ENCODE measurements around the gene AQR.

The AQR gene

GRCh38 chr15:34879107-34879506, 90.4 kb downstream of the AQR start:
- no peak for DNase-seq (ENCODE audit: low read depth in 2 of 2)

DNA sequence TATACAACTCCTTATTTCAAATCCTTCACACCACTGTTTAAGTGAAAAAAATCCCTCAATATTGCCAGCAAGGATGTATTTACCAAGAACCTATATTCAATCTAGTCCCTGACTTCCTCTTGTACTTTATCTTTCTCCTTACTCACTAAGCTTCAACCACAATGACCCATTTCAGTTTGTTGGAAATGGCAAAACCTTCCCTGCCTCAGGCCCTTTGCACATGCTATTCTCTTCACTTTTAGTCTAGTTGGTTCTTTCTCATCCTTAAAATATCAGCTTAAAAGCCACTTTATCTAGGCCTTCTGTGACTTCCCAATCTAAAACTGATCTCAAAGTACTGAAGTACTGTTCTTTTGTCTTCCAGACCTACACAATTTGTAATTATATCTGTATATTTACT, 92.9 kb downstream of the AQR start:
- no peak for DNase-seq (ENCODE audit: low read depth in 2 of 2)

GRCh38 chr15:34869110-34869509, 100.4 kb downstream of the AQR start:
- DNase-seq (ENCODE audit: low read depth in 2 of 2), result no peak

DNA sequence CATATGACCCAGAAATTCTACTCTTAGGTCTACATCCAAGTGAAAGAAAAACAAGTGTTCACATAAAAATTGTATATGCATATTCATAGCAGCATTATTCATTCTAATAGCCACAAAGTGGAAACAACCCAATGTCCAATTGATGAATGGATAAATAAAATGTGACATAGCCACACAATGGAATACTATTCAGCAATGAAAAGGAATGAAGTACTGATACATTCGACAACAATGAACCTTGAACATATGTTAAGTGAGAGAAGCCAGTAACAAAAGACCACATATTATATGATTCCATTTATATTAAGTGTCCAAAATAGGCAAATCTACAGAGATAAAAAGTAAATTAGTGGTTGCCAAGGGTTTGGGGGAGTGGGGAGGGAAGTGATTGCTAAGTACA, 104.0 kb downstream of the AQR start:
- DNase-seq (ENCODE audit: low read depth in 2 of 2), result no peak

GRCh38 chr15:34861214-34861613, 108.3 kb downstream of the AQR start:
- DNase-seq (ENCODE audit: low read depth in 2 of 2), result no peak

GRCh38 chr15:34855893-34856292, 113.6 kb downstream of the AQR start:
- no peak for DNase-seq (ENCODE audit: low read depth in 2 of 2)

DNA sequence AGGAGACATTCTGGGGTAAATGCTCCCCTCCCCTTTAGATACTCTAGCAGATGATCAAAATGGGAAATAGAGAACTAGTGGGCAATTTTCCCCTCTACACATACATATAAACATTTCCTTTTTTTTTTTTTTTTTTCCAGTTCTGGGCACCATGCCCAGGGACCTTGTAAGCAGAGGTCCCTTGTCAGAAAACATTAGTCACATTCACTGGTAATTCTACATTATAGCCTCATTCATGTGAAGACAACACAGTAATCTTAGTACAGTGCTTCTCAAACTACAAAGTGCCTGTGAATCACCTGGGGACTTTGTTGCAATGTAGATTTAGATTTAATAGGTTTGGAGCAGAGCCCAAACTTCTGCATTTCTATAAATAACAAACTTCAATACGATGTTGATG, 114.1 kb downstream of the AQR start:
- no peak for DNase-seq (ENCODE audit: low read depth in 2 of 2)

DNA sequence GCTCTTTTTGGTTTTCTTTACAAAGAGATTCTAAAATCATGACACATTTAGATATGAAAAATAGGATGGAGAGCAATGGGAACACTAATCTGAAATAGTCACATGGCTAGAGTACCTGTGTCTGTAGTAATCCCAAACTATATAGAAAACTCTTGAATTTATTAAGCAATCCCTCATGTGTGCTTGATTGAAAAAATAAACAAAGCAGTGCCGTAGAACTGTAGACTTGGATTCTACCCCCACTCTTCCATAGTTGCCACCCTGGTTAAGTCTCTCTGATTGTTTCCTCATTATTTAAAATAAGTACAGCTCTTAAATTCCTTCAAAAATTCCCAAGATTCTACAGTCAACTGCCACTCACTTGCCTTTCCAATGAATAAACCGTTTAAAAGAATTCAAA, 115.3 kb downstream of the AQR start:
- DNase-seq (ENCODE audit: low read depth in 2 of 2), result no peak

DNA sequence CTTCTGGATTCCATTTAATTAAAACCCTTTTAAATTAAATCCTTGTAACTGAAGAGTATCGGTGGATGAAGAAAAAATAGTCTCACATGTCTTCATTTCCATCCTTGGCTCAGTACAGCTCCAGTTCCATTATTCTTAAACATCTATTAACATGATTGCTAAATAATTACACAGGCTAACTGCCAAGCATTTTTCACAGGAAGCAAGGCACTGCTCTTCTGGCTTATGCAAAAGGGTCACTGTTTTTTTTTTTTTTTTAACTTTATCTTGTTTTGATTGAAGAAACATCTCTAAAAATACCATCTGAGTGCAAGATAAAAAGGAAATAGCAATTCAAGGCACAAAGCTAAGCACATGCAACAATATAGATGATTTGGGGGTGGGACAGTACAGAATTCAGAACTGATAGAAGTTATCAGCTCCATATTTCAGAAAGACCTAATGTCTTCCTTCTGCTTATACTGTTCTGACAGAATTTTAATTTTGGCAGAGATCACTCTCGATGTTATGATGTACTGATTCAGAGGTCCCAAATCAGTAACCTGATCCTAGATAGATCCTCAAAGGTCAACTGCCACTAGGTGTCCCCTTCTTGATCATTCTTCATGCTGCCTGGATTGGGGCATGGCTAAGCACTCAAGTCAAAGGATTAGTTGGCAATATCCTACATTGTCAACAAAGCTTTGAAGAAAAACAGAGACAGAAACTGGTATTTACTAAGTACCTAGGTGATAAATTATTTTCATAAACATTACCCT, 116.4 kb downstream of the AQR start:
- DNase-seq (ENCODE audit: low read depth in 2 of 2), result no peak

- DNase-seq (ENCODE audit: low read depth in 2 of 2), result no peak
Observed at GRCh38 chr15:34851751-34852150, 117.8 kb downstream of the AQR start.

DNA sequence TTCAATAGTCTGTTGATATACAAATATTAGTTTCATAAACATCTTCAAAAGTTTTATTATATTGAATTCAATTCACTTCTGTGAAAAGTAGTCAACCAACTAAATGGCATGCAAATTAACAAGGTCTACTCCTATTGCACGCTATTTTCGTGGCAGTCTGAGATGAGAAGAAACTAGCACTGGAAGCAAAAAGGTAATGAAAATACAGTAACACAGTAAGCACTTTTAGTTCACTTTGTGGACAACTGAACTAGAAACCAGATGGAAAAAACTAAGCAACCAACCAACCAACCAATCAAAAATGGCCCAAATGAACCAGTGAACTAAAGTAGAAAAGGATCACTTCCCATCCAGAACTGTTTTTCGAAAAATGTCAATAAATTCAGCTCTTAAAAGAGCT, 118.5 kb downstream of the AQR start:
- DNase-seq (ENCODE audit: low read depth in 2 of 2), result no peak

GRCh38 chr15:34850121-34850520, 119.4 kb downstream of the AQR start:
- no peak for DNase-seq (ENCODE audit: low read depth in 2 of 2)

GRCh38 chr15:34849364-34849959, 120.1 kb downstream of the AQR start:
- DNase-seq (ENCODE audit: low read depth in 2 of 2), result no peak

GRCh38 chr15:34847598-34847997, 121.9 kb downstream of the AQR start:
- DNase-seq (ENCODE audit: low read depth in 2 of 2), result no peak

- DNase-seq (ENCODE audit: low read depth in 2 of 2), result no peak
Observed at GRCh38 chr15:34841262-34841725, 128.2 kb downstream of the AQR start.

GRCh38 chr15:34838282-34838681, 131.3 kb downstream of the AQR start:
- DNase-seq (ENCODE audit: low read depth in 2 of 2), result no peak

- DNase-seq (ENCODE audit: low read depth in 2 of 2), result no peak
Observed at GRCh38 chr15:34837246-34838016, 132.1 kb downstream of the AQR start.

GRCh38 chr15:34828145-34828911, 141.2 kb downstream of the AQR start:
- DNase-seq (ENCODE audit: low read depth in 2 of 2), result no peak

GRCh38 chr15:34821831-34822230, 147.7 kb downstream of the AQR start:
- DNase-seq (ENCODE audit: low read depth in 2 of 2), result no peak

- no peak for DNase-seq (ENCODE audit: low read depth in 2 of 2)
Observed at GRCh38 chr15:34820110-34820509, 149.4 kb downstream of the AQR start.

DNA sequence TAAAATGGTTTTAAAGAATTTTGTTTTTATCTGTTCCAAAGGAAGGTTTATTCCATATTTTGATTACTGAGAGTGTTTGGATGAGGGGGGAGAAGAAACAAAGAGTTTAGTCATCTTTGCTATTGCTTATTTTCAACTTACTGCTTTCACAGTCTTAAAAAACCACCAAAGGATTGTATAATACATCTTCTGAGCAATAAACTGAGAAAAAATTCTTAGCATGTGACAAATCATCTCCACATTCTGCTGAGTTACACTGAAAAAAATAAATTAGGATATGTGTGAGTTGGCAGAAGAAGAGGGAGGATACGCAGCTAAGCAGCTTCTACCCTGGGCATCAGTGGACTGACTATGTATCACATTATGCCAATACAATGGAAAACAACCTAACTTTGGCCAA, 151.0 kb downstream of the AQR start:
- no peak for DNase-seq (ENCODE audit: low read depth in 2 of 2)

DNA sequence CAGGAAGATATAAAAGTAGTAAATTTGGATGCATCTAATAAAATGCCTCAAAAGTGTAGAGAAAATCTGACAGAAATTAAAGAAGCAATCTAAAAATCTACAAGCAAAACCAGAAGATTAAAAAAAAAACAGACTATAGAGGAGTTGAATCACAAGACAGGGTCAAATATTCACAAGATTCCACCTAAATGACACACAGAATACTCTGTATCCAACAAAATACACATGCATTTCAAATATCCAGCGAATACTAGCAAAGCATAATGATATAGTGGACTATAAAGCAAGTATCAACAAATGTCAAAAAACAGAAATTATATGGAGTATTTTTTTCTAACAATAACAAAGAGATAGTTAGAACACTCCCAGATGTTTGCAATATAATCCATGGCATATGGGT, 153.7 kb downstream of the AQR start:
- no peak for DNase-seq (ENCODE audit: low read depth in 2 of 2)

Data from stimulated activated CD8-positive, alpha-beta memory T cell treated with anti-CD3 and anti-CD28 coated beads, Interleukin-15, amount 100 ng/mL, for 4 hours (primary cell).